IPS-20b (cell line): ENCODE results near the gene UEVLD.
A peak's percentile ranks its signal among the peaks of the same experiment; 100 is the strongest.

Source experiments
- H3K27ac ChIP-seq: one replicate; pipeline ENCODE4 v1.5.1; 2013; ENCODE audit warnings: low read length
- H3K27me3 ChIP-seq: 2 replicates; pipeline ENCODE4 v1.6.1; 2013; ENCODE audit warnings: mild to moderate bottlenecking, low read length, inconsistent platforms; ENCODE audit not compliant: insufficient read depth
- H3K36me3 ChIP-seq: 2 replicates; pipeline ENCODE4 v1.6.1; 2013; ENCODE audit warnings: low read depth, mild to moderate bottlenecking, inconsistent platforms, low read length, moderate library complexity; ENCODE audit not compliant: insufficient read depth
- H3K4me1 ChIP-seq: 2 replicates; pipeline ENCODE4 v1.6.1; 2013; ENCODE audit warnings: mild to moderate bottlenecking, control low read depth, inconsistent platforms, low read length, moderate library complexity; ENCODE audit not compliant: insufficient read depth
- H3K4me3 ChIP-seq: 2 replicates; pipeline ENCODE4 v1.5.1; 2013; ENCODE audit warnings: mild to moderate bottlenecking, low read length, inconsistent platforms
- H3K9ac ChIP-seq: 2 replicates; pipeline ENCODE4 v1.6.1; 2013; ENCODE audit warnings: low read depth, mild to moderate bottlenecking, inconsistent platforms, low read length, moderate library complexity
- H3K9me3 ChIP-seq: 2 replicates; pipeline ENCODE4 v1.6.1; 2013; ENCODE audit warnings: mild to moderate bottlenecking, low read depth, low read length, inconsistent platforms; ENCODE audit not compliant: insufficient read depth

UEVLD gene

GRCh38 chr11:18578975-18579598, 9.4 kb downstream of the UEVLD start:
- Histone ChIP-seq H3K4me3 (no peak overlapping the region), H3K9me3 (no peaks in the 10 kb centered on the region), H3K9ac (no peak overlapping the region), H3K4me1 (no peaks in the 10 kb centered on the region), H3K27ac (no peak overlapping the region), H3K36me3 (peaks cover 16% of the 10 kb centered on the region), H3K27me3 (no peaks in the 10 kb centered on the region)

- no peaks in the 10 kb centered on the region for H3K9me3 ChIP-seq
- H3K27ac ChIP-seq: no peak overlapping the region
- H3K4me3 ChIP-seq: no peak overlapping the region
- peaks cover 16% of the 10 kb centered on the region for H3K36me3 ChIP-seq
- H3K27me3 ChIP-seq: no peaks in the 10 kb centered on the region
- H3K4me1 ChIP-seq: no peaks in the 10 kb centered on the region
- H3K9ac ChIP-seq: no peak overlapping the region
Measured at GRCh38 chr11:18575361-18575760, 13.2 kb downstream of the UEVLD start.

GRCh38 chr11:18567081-18567480, 21.5 kb downstream of the UEVLD start:
- Histone ChIP-seq H3K36me3 (peaks cover 24% of the 10 kb centered on the region), H3K27me3 (no peaks in the 10 kb centered on the region), H3K27ac (no peak overlapping the region), H3K4me1 (peaks cover 5% of the 10 kb centered on the region; the same call in 1 of the 2 replicates), H3K9me3 (no peaks in the 10 kb centered on the region), H3K4me3 (no peak overlapping the region), H3K9ac (no peak overlapping the region)

- peaks cover 24% of the 10 kb centered on the region for H3K36me3 ChIP-seq
- H3K27ac ChIP-seq: no peak overlapping the region
Measured at GRCh38 chr11:18566406-18566805, 22.1 kb downstream of the UEVLD start.

GRCh38 chr11:18564149-18564548, 24.4 kb downstream of the UEVLD start:
- Histone ChIP-seq H3K9me3 (no peaks in the 10 kb centered on the region), H3K27me3 (no peaks in the 10 kb centered on the region), H3K4me1 (peaks cover 5% of the 10 kb centered on the region; the same call in 1 of the 2 replicates), H3K9ac (peak overlapping the region; percentile 25), H3K36me3 (peaks cover 12% of the 10 kb centered on the region; the same call in 1 of the 2 replicates), H3K27ac (no peak overlapping the region), H3K4me3 (peak overlapping the region; percentile 1; the same call in 1 of the 2 replicates)

More at GRCh38 chr11:18566406-18566805, 22.1 kb downstream of the UEVLD start:
- Histone ChIP-seq H3K27me3 (no peaks in the 10 kb centered on the region), H3K9me3 (no peaks in the 10 kb centered on the region), H3K4me3 (no peak overlapping the region), H3K4me1 (peaks cover 5% of the 10 kb centered on the region; the same call in 1 of the 2 replicates), H3K9ac (no peak overlapping the region)

- Histone ChIP-seq H3K4me1 (peaks cover 5% of the 10 kb centered on the region; the same call in 1 of the 2 replicates), H3K9ac (no peak overlapping the region), H3K9me3 (no peaks in the 10 kb centered on the region), H3K36me3 (peaks cover 14% of the 10 kb centered on the region), H3K4me3 (no peak overlapping the region), H3K27me3 (no peaks in the 10 kb centered on the region), H3K27ac (no peak overlapping the region)
Measured at GRCh38 chr11:18563090-18563730, 25.3 kb downstream of the UEVLD start.

- Histone ChIP-seq H3K4me3 (no peak overlapping the region), H3K9me3 (no peaks in the 10 kb centered on the region; the same call in 1 of the 2 replicates), H3K9ac (no peak overlapping the region), H3K27ac (no peak overlapping the region), H3K4me1 (no peaks in the 10 kb centered on the region), H3K36me3 (peaks cover 11% of the 10 kb centered on the region; the same call in 1 of the 2 replicates), H3K27me3 (no peaks in the 10 kb centered on the region)
Measured at GRCh38 chr11:18548001-18548400, 40.5 kb downstream of the UEVLD start.

GRCh38 chr11:18540207-18541009, 48.1 kb downstream of the UEVLD start:
- no peaks in the 10 kb centered on the region for H3K27me3 ChIP-seq
- no peaks in the 10 kb centered on the region for H3K9me3 ChIP-seq
- H3K4me3 ChIP-seq: no peak overlapping the region
- peaks cover 5% of the 10 kb centered on the region; the same call in 1 of the 2 replicates for H3K36me3 ChIP-seq
- no peak overlapping the region for H3K27ac ChIP-seq
- H3K4me1 ChIP-seq: no peaks in the 10 kb centered on the region
- H3K9ac ChIP-seq: no peak overlapping the region

- Histone ChIP-seq H3K27me3 (no peaks in the 10 kb centered on the region), H3K9me3 (no peaks in the 10 kb centered on the region), H3K4me3 (no peak overlapping the region), H3K36me3 (no peaks in the 10 kb centered on the region), H3K9ac (no peak overlapping the region), H3K4me1 (no peaks in the 10 kb centered on the region), H3K27ac (no peak overlapping the region)
Measured at GRCh38 chr11:18536209-18536608, 52.3 kb downstream of the UEVLD start.

- no peak overlapping the region for H3K9ac ChIP-seq
- no peaks in the 10 kb centered on the region for H3K4me1 ChIP-seq
- no peak overlapping the region for H3K27ac ChIP-seq
- no peaks in the 10 kb centered on the region for H3K27me3 ChIP-seq
- no peaks in the 10 kb centered on the region for H3K36me3 ChIP-seq
- H3K9me3 ChIP-seq: no peaks in the 10 kb centered on the region
- H3K4me3 ChIP-seq: no peak overlapping the region
Measured at GRCh38 chr11:18534245-18534644, 54.3 kb downstream of the UEVLD start.

- H3K27ac ChIP-seq: no peak overlapping the region
- no peak overlapping the region for H3K4me3 ChIP-seq
- H3K9ac ChIP-seq: no peak overlapping the region
- H3K27me3 ChIP-seq: no peaks in the 10 kb centered on the region
- no peaks in the 10 kb centered on the region for H3K9me3 ChIP-seq
- no peaks in the 10 kb centered on the region for H3K4me1 ChIP-seq
- no peaks in the 10 kb centered on the region for H3K36me3 ChIP-seq
Measured at GRCh38 chr11:18533365-18533764, 55.2 kb downstream of the UEVLD start.
